HepG2 (cell line): ENCODE data around the gene ALK. TPM values are rescaled to one million over a fixed set of nuclear protein-coding genes. Genes with fewer than 3 reads are reported as not detected.

Source experiments
- ARNT2 ChIP-seq: sonication (generic); formaldehyde crosslinking; IDR thresholded peaks from 2 replicates; pipeline ENCODE4 v1.8.0; 2022; ENCODE audit warnings: mild to moderate bottlenecking, low read depth, missing genetic modification reagents, moderate library complexity
- CBX1 ChIP-seq: IDR thresholded peaks from one replicate; pipeline ENCODE4 v1.6.1; 2016; ENCODE audit warnings: antibody characterized with exemption, low read depth
- DMAP1 ChIP-seq: IDR thresholded peaks from 2 replicates; pipeline ENCODE4 v1.6.1; 2016
- DNMT3B ChIP-seq: conservative IDR thresholded peaks from 2 replicates; pipeline ENCODE4 v1.6.1; 2016; ENCODE audit warnings: missing biosample characterization, control low read depth
- FOSL2 ChIP-seq: sonication (generic); formaldehyde crosslinking; IDR thresholded peaks from 2 replicates; pipeline ENCODE4 v1.4.0; 2020; ENCODE audit warnings: missing genetic modification reagents
- FOXP1 ChIP-seq, 2 experiments: fragments of 450-650 bp in 1 of 2; IDR thresholded peaks; 2 replicates each; pipeline ENCODE4 v1.6.1; 2017 to 2018; ENCODE audit warnings: antibody characterized with exemption in 1 of 2
- GABPB1 ChIP-seq: IDR thresholded peaks from 2 replicates; pipeline ENCODE4 v1.6.1; 2016; ENCODE audit warnings: mild to moderate bottlenecking, missing genetic modification reagents, moderate library complexity, missing compliant biosample characterization
- GTF2F1 ChIP-seq: fragments of 150-350 bp; IDR thresholded peaks from 2 replicates; pipeline ENCODE4 v1.6.1; 2014; ENCODE audit warnings: low read length
- IKZF1 ChIP-seq: fragments of 450-650 bp; IDR thresholded peaks from 2 replicates; pipeline ENCODE4 v1.7.1; 2016
- JUN ChIP-seq: sonication (generic); formaldehyde crosslinking; IDR thresholded peaks from 2 replicates; pipeline ENCODE4 v1.4.0; 2020; ENCODE audit warnings: mild to moderate bottlenecking, missing genetic modification reagents
- MED1 ChIP-seq: sonication (generic); formaldehyde crosslinking; IDR thresholded peaks from 2 replicates; pipeline ENCODE4 v1.4.0; 2020; ENCODE audit warnings: missing genetic modification reagents
- NR1H2 ChIP-seq: sonication (generic); formaldehyde crosslinking; IDR thresholded peaks from 2 replicates; pipeline ENCODE4 v1.8.1; 2022; ENCODE audit warnings: low read depth, missing genetic modification reagents, borderline replicate concordance
- NR2C2 ChIP-seq: sonication (generic); formaldehyde crosslinking; IDR thresholded peaks from 2 replicates; pipeline ENCODE4 v1.4.0; 2020; ENCODE audit warnings: missing genetic modification reagents, mild to moderate bottlenecking, moderate library complexity, borderline replicate concordance
- RXRB ChIP-seq: IDR thresholded peaks from 2 replicates; pipeline ENCODE4 v1.6.1; 2016; ENCODE audit warnings: borderline replicate concordance, missing genetic modification reagents, missing compliant biosample characterization
- SIX1 ChIP-seq: sonication (generic); formaldehyde crosslinking; IDR thresholded peaks from 2 replicates; pipeline ENCODE4 v1.4.0; 2020; ENCODE audit warnings: missing genetic modification reagents, borderline replicate concordance
- SMAD9 ChIP-seq: sonication (generic); formaldehyde crosslinking; IDR thresholded peaks from 2 replicates; pipeline ENCODE4 v1.5.1; 2020; ENCODE audit warnings: mild to moderate bottlenecking, missing genetic modification reagents
- SMC3 ChIP-seq: IDR thresholded peaks from 2 replicates; pipeline ENCODE4 v1.6.1; 2011; ENCODE audit warnings: low read length, improper control_type of control experiment
- SSRP1 ChIP-seq: IDR thresholded peaks from 2 replicates; pipeline ENCODE4 v1.6.1; 2016; ENCODE audit warnings: control low read depth
- TEAD3 ChIP-seq: optimal IDR thresholded peaks from 2 replicates; pipeline ENCODE3; 2016; ENCODE audit warnings: borderline replicate concordance
- ZBTB20 ChIP-seq: sonication (generic); formaldehyde crosslinking; IDR thresholded peaks from 2 replicates; pipeline ENCODE4 v1.8.1; 2023; ENCODE audit warnings: missing genetic modification reagents, low read depth, mild to moderate bottlenecking, borderline replicate concordance
- ZBTB3 ChIP-seq: sonication (generic); formaldehyde crosslinking; IDR thresholded peaks from 2 replicates; pipeline ENCODE4 v1.4.0; 2020; ENCODE audit warnings: low read depth, mild to moderate bottlenecking, moderate library complexity, missing genetic modification reagents, borderline replicate concordance
- ZBTB34 ChIP-seq: sonication (generic); formaldehyde crosslinking; IDR thresholded peaks from 2 replicates; pipeline ENCODE4 v1.8.0; 2022; ENCODE audit warnings: mild to moderate bottlenecking, missing genetic modification reagents
- ZBTB39 ChIP-seq: sonication (generic); formaldehyde crosslinking; IDR thresholded peaks from 2 replicates; pipeline ENCODE4 v1.5.0; 2020; ENCODE audit warnings: missing genetic modification reagents
- ZEB1 ChIP-seq: IDR thresholded peaks from 2 replicates; pipeline ENCODE4 v1.6.1; 2012; ENCODE audit warnings: mild to moderate bottlenecking, low read depth, inconsistent platforms; ENCODE audit not compliant: insufficient replicate concordance
- ZNF275 ChIP-seq: sonication (generic); formaldehyde crosslinking; IDR thresholded peaks from 2 replicates; pipeline ENCODE4 v1.8.0; 2022; ENCODE audit warnings: missing genetic modification reagents, mild to moderate bottlenecking, inconsistent platforms, borderline replicate concordance
- ZNF451 ChIP-seq: sonication (generic); formaldehyde crosslinking; IDR thresholded peaks from 2 replicates; pipeline ENCODE4 v1.5.0; 2020; ENCODE audit warnings: mild to moderate bottlenecking, missing genetic modification reagents
- ZSCAN22 ChIP-seq: sonication (generic); formaldehyde crosslinking; IDR thresholded peaks from 2 replicates; pipeline ENCODE4 v1.4.0; 2020; ENCODE audit warnings: mild to moderate bottlenecking, missing genetic modification reagents
- polyA plus RNA-seq, 8 experiments: library from polyadenylated mRNA; depleted of rRNA in 3 of 8; stranded (reverse) in 7 of 8; unstranded in 1 of 8; fragments of >200 nt; fragmentation: Illumina TruSeq in 4 of 8; extraction: Trizol in 4 of 8; gene quantifications; 2 replicates each; pipeline versions ENCODE4 v1.2.1 to v1.2.3, GENCODE V29; 2011 to 2016; ENCODE audit warnings: low read depth in 4 of 8, missing spikeins in 1 of 8, mixed read lengths in 1 of 8; ENCODE audit not compliant: insufficient read depth in 1 of 8
- total RNA-seq, 5 experiments: library from RNA; depleted of rRNA; stranded (reverse); fragments of >200 nt; fragmentation: Illumina TruSeq; extraction: Trizol; gene quantifications; 2 replicates each; pipeline ENCODE4 v1.2.3, GENCODE V29; 2016; ENCODE audit warnings: low read depth in 1 of 5

Gene ALK
- total and polyA plus RNA-seq, 2 of the 13 experiments (the other 11 are each of a cell fraction or from before 2014, with no cell fraction given), result not detected

GRCh38 chr2:29165362-29166241, 755.8 kb downstream of the ALK start (continued):
- no peak for TF ChIP-seq ZBTB34 (CRISPR knock-in tag)
- TF ChIP-seq DNMT3B (CRISPR knock-in tag), result peak; percentile 36; the same call in 1 of the 2 replicates
- 0 out of 2 replicates have a peak, but pooled peaks have one; percentile 35 for TF ChIP-seq JUN
- TF ChIP-seq NR2C2 (CRISPR knock-in tag), result 0 out of 2 replicates have a peak, but pooled peaks have one; percentile 24
- TF ChIP-seq IKZF1, result no peak
- TF ChIP-seq ZBTB39 (CRISPR knock-in tag), result no peak
- peak; percentile 51 for TF ChIP-seq TEAD3 (CRISPR knock-in tag)
- TF ChIP-seq ZEB1, result no peak
- no peak for TF ChIP-seq DMAP1 (CRISPR knock-in tag)
- TF ChIP-seq MED1, result peak; percentile 30; the same call in 1 of the 2 replicates
- no peak for TF ChIP-seq SMAD9
- peak; percentile 81 for TF ChIP-seq FOXP1 (IDR thresholded peaks at IDR 0.05)
- peak; percentile 82 for TF ChIP-seq FOXP1 (CRISPR knock-in tag; IDR thresholded peaks at IDR 0.05)
- 0 out of 2 replicates have a peak, but pooled peaks have one; percentile 7 for TF ChIP-seq SMC3
- TF ChIP-seq ZNF275 (CRISPR knock-in tag), result no peak
- peak; percentile 91; the same call in 1 of the 2 replicates for TF ChIP-seq SIX1 (CRISPR knock-in tag)
- no peak for TF ChIP-seq ZNF451 (CRISPR knock-in tag)
- TF ChIP-seq SSRP1 (CRISPR knock-in tag), result 0 out of 2 replicates have a peak, but pooled peaks have one; percentile 30
- TF ChIP-seq ZSCAN22 (CRISPR knock-in tag), result no peak
- TF ChIP-seq ZBTB20 (CRISPR knock-in tag), result 0 out of 2 replicates have a peak, but pooled peaks have one; percentile 39
- TF ChIP-seq ZBTB3 (CRISPR knock-in tag), result no peak
- 0 out of 2 replicates have a peak, but pooled peaks have one; percentile 16 for TF ChIP-seq GABPB1 (CRISPR knock-in tag)
- no peak for TF ChIP-seq ARNT2 (CRISPR knock-in tag)
- 0 out of 2 replicates have a peak, but pooled peaks have one; percentile 58 for TF ChIP-seq RXRB (CRISPR knock-in tag)
- TF ChIP-seq GTF2F1, result no peak
- peak; percentile 95 for TF ChIP-seq FOSL2 (CRISPR knock-in tag)
- TF ChIP-seq NR1H2 (CRISPR knock-in tag), result no peak
- no peak for TF ChIP-seq CBX1
